ENCODE results near the gene GNAZ.
"Not testable (repeated sequence)": the region's sequence is repeated elsewhere in the genome, so short reads cannot be mapped to it uniquely, and the experiment has no call there.

Gene GNAZ

GRCh38 chr22:23035557-23036277 lies 34.6 kb upstream of the GNAZ start:
- H3K27me3 Mint-ChIP-seq (ENCODE audit: low read depth) = peaks cover 25% of the 10 kb centered on the region
- H3K4me3 Mint-ChIP-seq = no peak overlapping the region
- no peaks in the 10 kb centered on the region for H3K9me3 Mint-ChIP-seq
- H3K27ac Mint-ChIP-seq = no peak overlapping the region
- no peaks in the 10 kb centered on the region for H3K36me3 Mint-ChIP-seq (ENCODE audit: low read depth)
- H3K4me1 Mint-ChIP-seq (ENCODE audit: low read depth) = peaks cover 4% of the 10 kb centered on the region

- Mint-ChIP-seq H3K4me1 (ENCODE audit: low read depth) (peaks cover 4% of the 10 kb centered on the region), H3K9me3 (no peaks in the 10 kb centered on the region), H3K27me3 (ENCODE audit: low read depth) (peaks cover 29% of the 10 kb centered on the region), H3K4me3 (no peak overlapping the region), H3K27ac (no peak overlapping the region), H3K36me3 (ENCODE audit: low read depth) (no peaks in the 10 kb centered on the region)
These were observed 33.5 kb upstream of the GNAZ start for GRCh38 chr22:23036684-23037428.

- no peak overlapping the region for H3K4me3 Mint-ChIP-seq
- peaks cover 23% of the 10 kb centered on the region for H3K27me3 Mint-ChIP-seq (ENCODE audit: low read depth)
- H3K36me3 Mint-ChIP-seq (ENCODE audit: low read depth) = no peaks in the 10 kb centered on the region
- no peaks in the 10 kb centered on the region for H3K9me3 Mint-ChIP-seq
- H3K4me1 Mint-ChIP-seq (ENCODE audit: low read depth) = peaks cover 4% of the 10 kb centered on the region
- no peak overlapping the region for H3K27ac Mint-ChIP-seq
These were observed 32.6 kb upstream of the GNAZ start for GRCh38 chr22:23037429-23038333.

- Mint-ChIP-seq H3K27ac (no peak overlapping the region), H3K4me1 (ENCODE audit: low read depth) (peaks cover 4% of the 10 kb centered on the region), H3K36me3 (ENCODE audit: low read depth) (no peaks in the 10 kb centered on the region), H3K27me3 (ENCODE audit: low read depth) (peaks cover 21% of the 10 kb centered on the region), H3K4me3 (no peak overlapping the region), H3K9me3 (no peaks in the 10 kb centered on the region)
These were observed 32.0 kb upstream of the GNAZ start for GRCh38 chr22:23038334-23038642.

GRCh38 chr22:23038902-23039301 lies 31.4 kb upstream of the GNAZ start:
- peaks cover 21% of the 10 kb centered on the region for H3K27me3 Mint-ChIP-seq (ENCODE audit: low read depth)
- peaks cover 4% of the 10 kb centered on the region for H3K4me1 Mint-ChIP-seq (ENCODE audit: low read depth)
- H3K9me3 Mint-ChIP-seq = no peaks in the 10 kb centered on the region
- no peaks in the 10 kb centered on the region for H3K36me3 Mint-ChIP-seq (ENCODE audit: low read depth)
- H3K4me3 Mint-ChIP-seq = no peak overlapping the region
- H3K27ac Mint-ChIP-seq = no peak overlapping the region

GRCh38 chr22:23042179-23042578 lies 28.1 kb upstream of the GNAZ start:
- peaks cover 21% of the 10 kb centered on the region for H3K27me3 Mint-ChIP-seq (ENCODE audit: low read depth)
- H3K27ac Mint-ChIP-seq = no peak overlapping the region
- no peak overlapping the region for H3K4me3 Mint-ChIP-seq
- peaks cover 8% of the 10 kb centered on the region for H3K9me3 Mint-ChIP-seq
- H3K4me1 Mint-ChIP-seq (ENCODE audit: low read depth) = no peaks in the 10 kb centered on the region
- no peaks in the 10 kb centered on the region for H3K36me3 Mint-ChIP-seq (ENCODE audit: low read depth)

GRCh38 chr22:23044570-23044969 lies 25.7 kb upstream of the GNAZ start:
- Mint-ChIP-seq H3K9me3 (peaks cover 8% of the 10 kb centered on the region), H3K4me1 (ENCODE audit: low read depth) (no peaks in the 10 kb centered on the region), H3K27me3 (ENCODE audit: low read depth) (peaks cover 33% of the 10 kb centered on the region), H3K4me3 (no peak overlapping the region), H3K27ac (no peak overlapping the region), H3K36me3 (ENCODE audit: low read depth) (peaks cover 3% of the 10 kb centered on the region)

- H3K4me3 Mint-ChIP-seq = no peak overlapping the region
These were observed 24.9 kb upstream of the GNAZ start for GRCh38 chr22:23045461-23045860.

GRCh38 chr22:23047265-23047664 lies 23.1 kb upstream of the GNAZ start:
- H3K4me3 Mint-ChIP-seq = no peak overlapping the region
- H3K36me3 Mint-ChIP-seq (ENCODE audit: low read depth) = peaks cover 3% of the 10 kb centered on the region
- peaks cover 30% of the 10 kb centered on the region for H3K27me3 Mint-ChIP-seq (ENCODE audit: low read depth)
- H3K4me1 Mint-ChIP-seq (ENCODE audit: low read depth) = no peaks in the 10 kb centered on the region
- H3K9me3 Mint-ChIP-seq = peaks cover 8% of the 10 kb centered on the region
- no peak overlapping the region for H3K27ac Mint-ChIP-seq

More at GRCh38 chr22:23045461-23045860, 24.9 kb upstream of the GNAZ start:
- H3K27ac Mint-ChIP-seq = no peak overlapping the region
- H3K27me3 Mint-ChIP-seq (ENCODE audit: low read depth) = peaks cover 29% of the 10 kb centered on the region
- no peaks in the 10 kb centered on the region for H3K4me1 Mint-ChIP-seq (ENCODE audit: low read depth)
- peaks cover 8% of the 10 kb centered on the region for H3K9me3 Mint-ChIP-seq
- peaks cover 3% of the 10 kb centered on the region for H3K36me3 Mint-ChIP-seq (ENCODE audit: low read depth)

GRCh38 chr22:23047742-23048141 lies 22.6 kb upstream of the GNAZ start:
- H3K27ac Mint-ChIP-seq = no peak overlapping the region
- H3K36me3 Mint-ChIP-seq (ENCODE audit: low read depth) = peaks cover 3% of the 10 kb centered on the region
- H3K9me3 Mint-ChIP-seq = peaks cover 8% of the 10 kb centered on the region
- H3K4me3 Mint-ChIP-seq = no peak overlapping the region
- H3K27me3 Mint-ChIP-seq (ENCODE audit: low read depth) = peaks cover 30% of the 10 kb centered on the region
- H3K4me1 Mint-ChIP-seq (ENCODE audit: low read depth) = no peaks in the 10 kb centered on the region

- not testable (repeated sequence) for H3K36me3 Mint-ChIP-seq (ENCODE audit: low read depth); H3K4me3 Mint-ChIP-seq; H3K9me3 Mint-ChIP-seq; H3K27ac Mint-ChIP-seq; H3K4me1 Mint-ChIP-seq (ENCODE audit: low read depth)
- peaks cover 32% of the 10 kb centered on the region for H3K27me3 Mint-ChIP-seq (ENCODE audit: low read depth)
These were observed 19.8 kb upstream of the GNAZ start for GRCh38 chr22:23050546-23050945.

- Mint-ChIP-seq H3K27ac (no peak overlapping the region), H3K9me3 (no peaks in the 10 kb centered on the region), H3K27me3 (ENCODE audit: low read depth) (peaks cover 31% of the 10 kb centered on the region), H3K4me1 (ENCODE audit: low read depth) (no peaks in the 10 kb centered on the region), H3K4me3 (no peak overlapping the region), H3K36me3 (ENCODE audit: low read depth) (no peaks in the 10 kb centered on the region)
These were observed 17.1 kb upstream of the GNAZ start for GRCh38 chr22:23053051-23053707.

GRCh38 chr22:23053912-23054530 lies 16.3 kb upstream of the GNAZ start:
- no peak overlapping the region for H3K4me3 Mint-ChIP-seq
- no peaks in the 10 kb centered on the region for H3K9me3 Mint-ChIP-seq
- H3K36me3 Mint-ChIP-seq (ENCODE audit: low read depth) = no peaks in the 10 kb centered on the region
- H3K27me3 Mint-ChIP-seq (ENCODE audit: low read depth) = peaks cover 22% of the 10 kb centered on the region
- no peak overlapping the region for H3K27ac Mint-ChIP-seq
- H3K4me1 Mint-ChIP-seq (ENCODE audit: low read depth) = no peaks in the 10 kb centered on the region
